NCI-H1417 (cell line): ENCODE measurements around the gene NT5C1A.

Experiments
- DNase-seq, 3 experiments: peaks; one replicate each; lab custom pipeline; 2025; lab: John Stamatoyannopoulos, UW

The NT5C1A gene

DNA sequence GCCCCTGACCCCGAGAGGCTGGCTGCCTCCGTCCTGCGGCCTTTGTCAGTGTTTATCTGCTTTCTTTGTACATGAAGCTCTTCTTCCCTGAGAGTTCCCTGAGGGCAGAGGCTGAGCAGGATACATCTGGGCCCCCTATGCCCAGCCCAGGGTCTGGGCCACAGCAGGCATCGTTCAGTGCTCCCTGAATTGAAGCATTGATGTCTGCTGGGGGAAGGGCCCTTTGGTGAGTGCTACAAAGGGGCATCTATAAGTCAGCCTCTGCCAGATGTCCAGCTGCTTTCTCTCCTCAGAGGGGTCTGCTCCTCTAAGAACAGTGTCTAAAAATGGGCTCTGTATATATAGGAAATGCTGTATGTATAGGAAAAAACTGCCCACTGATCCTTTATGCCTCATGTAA is 34.5 kb downstream of the NT5C1A start:
- DNase-seq, result no peak

DNA sequence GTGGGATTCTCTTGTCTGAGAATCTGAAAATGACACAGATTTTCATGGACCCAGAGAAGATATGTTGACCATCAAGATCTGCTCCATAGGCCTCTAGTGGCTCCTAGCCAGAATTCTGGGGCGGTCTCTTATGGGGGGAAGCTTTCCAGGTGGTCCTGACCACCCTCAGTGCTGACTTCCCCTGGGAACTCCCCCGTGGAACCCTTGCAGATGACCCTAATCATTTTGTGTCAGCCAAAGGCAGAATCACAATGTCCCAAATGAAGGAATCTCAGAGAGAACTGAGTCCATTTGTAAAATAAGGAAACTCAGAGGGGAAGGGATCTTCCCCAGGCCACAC is 36.1 kb downstream of the NT5C1A start:
- no peak for DNase-seq

DNA sequence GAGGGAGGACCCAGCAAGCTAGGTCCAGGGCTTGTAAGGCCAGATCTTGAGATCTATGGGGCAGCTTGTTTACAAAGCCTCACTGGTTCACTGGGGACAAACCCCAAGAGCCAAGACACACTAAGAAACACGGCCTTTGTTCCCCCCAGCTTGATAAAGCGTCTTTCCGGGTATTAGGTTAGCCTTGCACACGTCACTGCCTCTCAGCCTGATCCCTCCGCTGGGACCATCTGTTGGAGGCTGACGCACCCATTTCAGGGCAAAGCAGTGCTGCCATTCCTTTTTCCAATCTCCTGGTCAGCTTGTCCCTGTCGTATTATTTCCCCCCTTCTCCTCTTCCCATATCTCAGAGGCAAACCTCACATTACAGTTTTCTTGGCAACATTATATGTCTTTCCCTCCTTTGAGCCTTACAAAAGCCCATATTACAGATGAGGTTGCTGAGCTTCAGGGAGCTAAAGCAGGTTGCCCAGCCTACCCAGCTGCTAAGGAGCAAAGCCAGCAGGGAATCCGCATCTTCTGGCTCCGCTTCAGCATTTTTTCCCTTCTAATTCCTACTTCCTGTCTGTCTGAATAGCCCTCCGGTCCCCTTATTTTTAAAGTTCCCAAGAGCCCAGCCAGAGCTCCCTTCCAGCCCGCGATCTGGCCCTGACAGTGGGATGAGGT is 36.6 kb downstream of the NT5C1A start:
- DNase-seq, result no peak

DNA sequence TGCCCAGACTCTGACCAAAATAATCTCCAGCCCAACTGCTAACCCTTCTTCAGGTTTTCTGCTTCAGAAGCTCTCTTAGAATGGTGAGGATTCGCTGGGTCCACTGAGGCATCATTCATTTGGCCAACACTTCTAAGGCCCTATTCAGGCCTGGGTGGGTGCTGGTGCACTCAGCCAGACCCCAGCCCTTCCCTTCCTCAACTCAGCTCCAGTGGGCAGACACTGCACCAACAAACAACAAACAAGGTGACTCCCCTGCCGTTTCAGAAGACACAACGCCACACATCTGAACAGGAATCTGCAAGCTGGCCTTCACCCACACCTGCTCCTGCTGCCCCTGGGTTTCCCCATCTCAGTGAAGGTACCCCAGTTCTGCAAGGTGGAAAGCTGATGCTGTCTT is 38.5 kb downstream of the NT5C1A start:
- DNase-seq, result no peak

DNA sequence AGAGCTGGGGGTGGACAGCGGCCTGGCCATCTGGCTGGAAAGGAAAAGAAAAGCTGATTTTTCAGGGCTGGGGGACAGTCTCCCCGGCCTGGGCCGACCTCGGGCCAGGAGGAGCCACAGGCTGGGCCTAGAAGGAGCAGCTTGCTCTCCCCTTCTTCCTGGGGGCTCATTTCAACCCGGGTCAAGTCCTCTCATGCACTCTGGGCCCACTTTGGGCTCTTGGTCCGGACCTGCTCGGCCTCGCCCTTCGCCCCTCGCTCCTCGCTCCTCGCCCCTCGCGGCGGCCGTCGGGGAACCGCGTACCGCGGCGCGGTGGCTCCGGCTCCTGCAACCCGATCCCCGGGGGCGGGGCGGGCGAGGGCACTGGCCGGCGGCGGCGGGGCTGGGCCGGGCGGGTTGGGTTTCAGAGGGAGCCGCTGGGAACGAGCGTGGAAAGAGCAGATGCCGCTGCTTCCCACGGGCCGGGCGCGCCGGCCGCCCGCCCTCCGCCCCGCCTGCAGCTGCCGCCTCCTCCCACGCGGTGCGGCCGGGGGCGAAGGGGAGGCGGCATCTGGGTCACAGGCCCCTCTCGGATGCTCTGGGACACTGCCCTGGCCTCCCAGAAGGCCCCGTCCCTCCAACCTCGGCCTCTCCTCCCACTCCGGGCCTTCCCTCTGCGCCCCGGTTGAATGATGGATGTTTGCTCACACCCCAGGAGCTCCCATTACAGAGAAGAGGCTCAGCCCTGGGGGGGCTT is 39.1 kb downstream of the NT5C1A start:
- peak; percentile 48 to 74 (median 74) for DNase-seq

DNA sequence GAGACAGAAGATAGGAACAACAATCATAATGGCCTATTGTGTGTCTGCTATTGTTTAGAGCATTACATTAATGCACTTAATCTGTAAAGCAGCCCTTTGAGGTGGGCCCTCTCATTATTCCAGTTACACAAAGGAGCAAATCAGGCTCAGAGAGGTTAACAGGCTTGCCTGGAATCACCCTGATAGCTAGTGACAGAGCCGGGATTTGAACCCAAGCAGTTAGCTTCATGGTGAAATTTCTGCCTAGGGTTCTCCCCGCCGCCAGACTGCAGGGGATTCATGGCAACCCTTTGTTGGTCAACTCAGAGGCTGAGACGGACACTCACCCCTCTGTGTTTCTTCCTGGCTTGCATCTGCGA is 39.6 kb downstream of the NT5C1A start:
- no peak for DNase-seq

DNA sequence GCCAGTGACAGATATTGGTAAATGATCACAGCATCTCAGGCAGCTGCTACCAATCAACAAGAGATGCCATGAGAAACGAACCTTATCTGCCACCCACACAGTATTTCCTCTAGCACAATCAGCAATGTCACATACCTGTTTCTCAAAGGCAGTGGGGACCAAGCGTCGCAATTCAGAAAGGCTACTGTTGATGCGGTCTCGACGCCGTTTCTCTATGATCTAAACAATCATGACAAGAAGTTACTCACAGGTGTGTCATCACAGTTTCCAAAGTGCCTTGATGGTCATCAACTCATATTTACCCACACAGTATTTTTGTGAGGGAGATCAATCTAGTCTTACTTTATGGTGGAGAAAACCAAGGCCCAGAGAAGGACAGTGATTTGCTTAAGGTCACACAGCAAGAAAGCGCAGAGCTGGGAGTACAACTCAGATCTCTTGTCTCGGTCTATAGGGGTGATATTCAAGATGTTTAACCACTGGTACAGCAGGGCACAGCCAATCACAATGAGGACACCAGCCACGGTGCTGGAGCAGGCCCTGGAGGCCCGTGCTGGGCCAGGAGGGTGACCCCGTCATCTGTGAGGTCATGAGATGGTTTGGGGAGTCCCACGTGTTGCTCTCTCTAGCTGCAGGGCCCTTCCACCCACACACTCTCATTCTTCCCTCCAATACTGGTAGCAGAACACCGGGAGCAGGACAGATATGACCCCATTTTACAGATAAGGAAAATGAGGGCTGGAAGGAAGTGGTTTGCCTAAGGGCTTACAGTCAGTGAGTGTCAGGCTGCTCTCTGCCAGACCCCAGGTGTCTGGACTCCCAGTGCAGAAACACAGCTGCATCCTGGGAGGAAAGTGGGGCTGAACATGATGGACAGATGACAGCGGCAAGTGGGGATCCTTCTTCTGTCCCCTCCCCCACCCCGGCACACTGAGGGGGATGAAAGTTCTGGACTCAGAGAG is 40.3 kb downstream of the NT5C1A start:
- DNase-seq, result peak in 1 of 3 experiments; percentile 23

DNA sequence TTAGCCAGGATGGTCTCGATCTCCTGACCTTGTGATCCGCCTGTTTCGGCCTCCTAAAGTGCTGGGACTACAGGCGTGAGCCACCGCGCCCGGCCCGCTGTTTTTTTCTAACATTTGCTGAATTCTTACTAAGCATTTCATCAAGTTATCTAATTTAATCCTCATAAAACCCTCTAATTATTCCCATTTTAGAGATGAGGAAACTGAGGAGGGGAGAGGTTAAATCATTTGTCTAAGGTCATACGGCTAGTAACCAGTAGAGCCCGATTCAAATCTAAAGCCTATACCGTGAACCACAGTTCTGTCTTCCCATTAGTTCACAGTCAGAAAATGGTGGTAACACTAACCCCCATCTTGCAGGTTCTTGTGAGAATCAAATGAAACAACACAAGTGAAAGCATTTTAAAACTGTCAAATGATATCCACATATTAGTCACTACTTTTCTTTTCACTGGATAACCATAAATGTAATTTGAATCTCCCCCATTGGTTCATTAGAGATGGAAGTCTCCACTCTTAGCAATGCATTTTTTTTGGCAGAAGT is 43.0 kb downstream of the NT5C1A start:
- no peak for DNase-seq

DNA sequence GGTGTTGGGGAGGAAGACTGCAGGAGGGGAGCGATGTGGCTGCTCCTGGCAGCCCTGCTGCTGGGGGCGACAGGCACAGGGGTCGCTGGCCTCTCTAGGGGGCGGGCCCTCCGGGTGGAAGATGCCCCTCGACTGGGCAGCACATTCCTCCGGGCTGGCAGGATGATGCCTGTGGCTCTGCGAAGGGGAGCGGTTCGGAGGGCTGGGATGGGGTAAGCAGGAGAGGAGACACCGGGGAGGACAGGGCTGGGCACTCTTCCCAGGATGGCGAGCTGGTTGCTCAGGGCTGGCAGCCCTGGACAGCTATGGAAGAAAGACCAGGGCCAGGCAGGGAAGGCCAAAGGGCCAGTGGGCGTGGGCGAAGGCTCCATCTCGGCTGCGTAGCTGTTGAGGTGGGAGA is 45.3 kb downstream of the NT5C1A start:
- DNase-seq, result no peak

DNA sequence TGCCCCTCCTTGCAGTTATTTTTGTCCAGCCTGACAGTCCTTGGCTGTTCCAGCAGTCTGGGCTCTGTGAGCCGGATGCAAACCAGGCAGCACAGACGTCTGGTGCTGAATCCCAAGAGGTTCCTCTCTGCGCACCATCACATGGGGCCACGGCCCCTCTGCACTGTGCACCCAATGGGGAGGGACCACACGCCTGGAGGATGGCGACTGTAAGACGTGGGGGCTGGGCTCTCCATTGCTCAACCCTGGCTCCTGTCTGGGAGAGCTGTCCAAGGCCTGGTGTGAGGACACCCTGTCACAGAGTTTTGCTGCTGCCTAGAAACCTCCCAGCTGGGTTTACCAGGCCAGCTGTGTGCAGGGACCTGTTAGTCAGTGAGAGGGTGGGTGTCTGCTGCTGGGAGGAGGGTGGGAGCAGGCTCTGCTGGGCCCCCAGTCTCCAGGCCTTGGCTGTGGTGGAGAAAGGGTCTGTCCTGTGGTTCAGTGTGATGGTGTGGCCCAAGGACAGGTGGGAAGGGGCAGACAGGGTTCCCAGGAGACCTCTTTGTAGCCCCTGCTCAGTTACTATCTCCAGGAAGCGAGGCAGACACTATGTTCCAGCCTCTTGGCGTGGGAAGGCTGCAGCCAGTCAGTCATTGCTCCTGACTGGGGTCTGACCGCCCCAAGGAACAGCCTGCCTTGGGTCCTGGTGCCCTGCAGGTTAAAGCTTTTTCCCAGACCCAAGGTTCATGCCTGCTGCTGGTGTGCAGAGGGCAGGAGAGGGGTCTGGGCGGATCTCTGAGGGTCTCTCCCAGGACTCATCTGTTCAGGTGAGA is 46.2 kb downstream of the NT5C1A start:
- DNase-seq, result no peak

DNA sequence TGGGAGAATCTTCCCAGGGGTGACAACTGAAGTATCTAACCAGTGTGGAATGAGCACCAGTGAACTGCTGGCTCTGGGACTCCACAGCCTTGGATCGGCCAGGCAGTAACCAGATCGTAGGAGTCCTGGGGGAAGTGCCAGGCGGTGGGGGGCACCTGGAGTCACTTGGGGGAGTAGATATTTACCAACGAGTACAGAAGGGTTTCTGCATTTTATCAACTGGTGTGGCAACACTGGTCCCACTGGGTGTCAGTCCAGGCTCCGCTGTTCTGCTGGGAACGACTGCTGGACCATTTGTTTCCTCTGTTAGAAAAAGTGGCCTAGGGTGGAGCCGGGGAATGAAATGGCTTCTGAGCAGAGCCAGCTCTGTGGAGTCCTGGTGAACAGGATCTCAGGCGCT is 46.9 kb downstream of the NT5C1A start:
- no peak for DNase-seq

DNA sequence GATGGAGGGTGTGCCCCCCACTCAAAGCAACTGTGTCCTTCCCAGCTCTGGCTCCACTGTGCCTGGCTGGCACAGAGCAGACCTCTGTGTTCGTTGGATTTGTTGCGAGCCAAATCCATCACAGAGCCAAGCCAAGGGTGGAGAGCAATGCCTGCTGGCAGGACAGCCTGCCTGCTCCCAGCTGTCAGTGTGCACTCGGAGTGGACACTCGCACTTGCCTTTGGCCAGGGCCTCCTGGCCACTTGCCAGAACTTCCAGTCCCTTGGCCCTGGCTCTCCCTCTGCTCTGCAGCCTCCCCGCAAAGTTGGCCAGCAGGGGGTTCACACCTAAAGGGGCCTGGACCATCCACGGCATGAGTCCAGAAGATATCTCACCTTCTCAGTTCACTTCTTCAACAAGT is 48.9 kb downstream of the NT5C1A start:
- no peak for DNase-seq

DNA sequence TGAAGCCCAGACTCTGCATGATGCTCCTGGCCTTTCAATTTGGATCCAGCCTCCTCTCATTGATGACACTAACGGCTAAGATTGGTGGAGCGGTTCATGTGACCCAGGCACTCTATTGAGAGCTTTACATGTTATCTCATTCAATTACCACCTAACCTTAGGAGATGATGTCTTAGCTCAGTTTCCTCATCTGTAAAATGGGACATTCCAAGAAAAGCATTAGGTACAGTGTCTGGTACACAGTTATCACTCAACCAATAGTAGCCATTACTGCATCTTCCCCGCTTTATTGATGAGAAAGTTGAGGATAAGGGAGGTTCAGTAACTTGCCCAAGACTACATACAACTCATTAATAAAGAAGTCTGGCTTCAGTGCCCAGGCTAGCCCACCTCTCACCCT is 49.5 kb downstream of the NT5C1A start:
- no peak for DNase-seq

DNA sequence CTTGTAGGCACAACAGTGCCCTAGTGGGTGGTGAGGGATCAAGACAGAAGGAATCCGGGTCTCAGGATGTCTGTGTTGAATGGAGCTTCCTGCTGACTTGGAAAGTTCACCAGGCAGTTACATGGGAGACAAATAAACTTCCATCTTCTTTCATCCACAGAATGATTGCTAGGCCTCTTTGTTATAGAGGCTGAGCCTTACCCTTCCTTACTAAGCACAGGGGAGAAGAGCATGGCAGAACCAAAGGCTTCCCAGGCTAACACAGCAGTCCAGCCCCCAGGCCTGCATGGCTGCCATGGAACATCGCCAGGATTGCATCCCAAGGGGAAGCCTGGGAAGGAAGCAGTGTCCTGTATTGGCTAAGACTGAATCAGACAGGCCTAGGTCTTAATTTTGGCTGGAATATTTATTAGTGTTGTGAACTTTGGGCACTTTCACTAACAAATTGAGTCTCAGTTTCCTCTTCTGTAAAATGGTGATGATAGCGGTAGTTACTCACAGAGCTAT is 51.2 kb downstream of the NT5C1A start:
- DNase-seq, result no peak

DNA sequence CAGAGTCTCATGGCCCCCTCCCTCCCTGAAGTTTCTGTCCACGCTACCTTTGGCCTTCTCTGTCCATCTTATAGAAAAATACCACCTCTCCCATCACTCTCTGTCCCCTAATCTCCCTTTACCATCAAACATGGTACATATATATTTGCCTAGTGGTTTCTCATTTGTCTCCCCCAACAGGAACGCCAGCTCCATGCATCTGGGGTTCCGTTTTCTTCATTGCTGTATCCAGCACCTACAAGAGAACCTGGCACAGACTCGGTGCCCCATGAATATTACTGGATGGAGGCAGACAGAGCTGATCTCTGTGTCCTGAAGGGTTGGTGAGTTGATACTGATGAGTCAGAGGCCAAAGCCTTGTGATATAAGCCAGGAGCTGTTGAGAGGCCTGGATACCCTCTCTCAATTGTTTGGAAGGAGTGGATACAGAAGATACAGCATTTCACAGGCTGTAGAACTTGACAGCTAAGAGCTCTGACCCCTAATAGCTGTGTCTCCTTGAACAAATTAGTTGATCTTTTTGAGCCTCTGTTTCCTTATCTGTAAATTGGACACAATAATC is 54.3 kb downstream of the NT5C1A start:
- DNase-seq, result no peak

DNA sequence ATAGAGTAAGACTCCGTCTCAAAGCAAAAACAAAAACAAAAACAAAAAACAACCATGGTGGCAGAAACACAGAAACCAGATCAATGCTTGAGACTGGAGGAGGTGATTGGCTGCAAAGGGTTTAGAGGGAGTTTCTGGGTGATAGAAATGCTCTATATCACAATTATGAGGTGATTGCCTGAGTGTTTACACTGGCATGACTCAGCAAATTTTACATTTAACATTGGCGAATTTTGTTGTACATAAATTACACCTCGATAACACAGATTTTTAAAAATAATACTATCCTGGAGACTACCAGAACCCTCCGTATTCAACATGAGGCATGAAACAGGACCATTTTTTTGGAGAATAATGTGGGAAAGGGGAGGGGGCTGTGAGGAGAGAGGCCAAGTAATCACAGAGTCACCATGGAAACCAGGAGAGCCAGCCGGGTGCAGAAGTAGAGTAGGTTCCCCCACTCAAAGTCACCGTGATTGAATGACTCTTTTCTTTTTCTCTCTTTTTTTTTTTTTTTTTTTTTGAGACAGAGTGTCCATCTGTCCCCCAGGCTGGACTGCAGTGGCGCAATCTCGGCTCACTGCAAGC is 56.7 kb downstream of the NT5C1A start:
- peak in 2 of 3 experiments; percentile 11 to 62 for DNase-seq

DNA sequence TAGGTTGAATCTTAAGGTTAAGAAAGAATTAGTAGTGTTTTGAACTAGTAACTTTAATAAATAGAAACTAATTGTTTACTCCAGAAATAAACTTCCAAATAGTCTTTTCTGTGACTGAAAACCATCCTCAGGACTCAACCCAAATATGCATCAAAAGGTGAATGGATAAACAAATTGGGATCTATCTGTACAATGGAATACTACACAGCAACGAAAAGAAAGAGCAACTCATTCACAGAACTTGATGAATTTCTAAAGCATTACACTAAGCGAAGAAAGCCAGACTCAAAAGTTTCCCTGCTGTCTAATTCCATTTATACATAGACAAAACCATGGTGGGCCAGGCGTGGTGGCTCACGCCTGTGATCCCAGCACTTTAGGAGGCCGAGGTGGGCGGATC is 57.4 kb downstream of the NT5C1A start:
- DNase-seq, result no peak

DNA sequence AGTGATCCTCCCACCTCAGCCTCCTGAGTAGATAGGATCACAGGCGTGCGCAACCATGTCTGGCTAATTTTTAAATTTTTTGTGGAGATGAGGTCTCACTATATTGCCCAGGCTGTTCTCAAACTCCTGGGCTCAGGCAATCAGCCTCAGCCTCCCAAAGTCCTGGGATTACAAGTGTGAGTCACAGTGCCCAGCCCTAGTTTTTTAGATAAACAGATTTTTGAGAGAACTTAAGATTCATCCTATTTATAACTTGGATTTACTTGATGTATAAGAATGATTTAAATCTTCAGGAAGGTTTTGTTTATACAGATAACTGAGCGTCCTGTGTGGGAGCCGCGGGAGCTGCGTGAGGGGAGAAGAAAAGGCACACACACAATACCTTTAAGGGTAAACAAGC is 58.7 kb downstream of the NT5C1A start:
- DNase-seq, result no peak

DNA sequence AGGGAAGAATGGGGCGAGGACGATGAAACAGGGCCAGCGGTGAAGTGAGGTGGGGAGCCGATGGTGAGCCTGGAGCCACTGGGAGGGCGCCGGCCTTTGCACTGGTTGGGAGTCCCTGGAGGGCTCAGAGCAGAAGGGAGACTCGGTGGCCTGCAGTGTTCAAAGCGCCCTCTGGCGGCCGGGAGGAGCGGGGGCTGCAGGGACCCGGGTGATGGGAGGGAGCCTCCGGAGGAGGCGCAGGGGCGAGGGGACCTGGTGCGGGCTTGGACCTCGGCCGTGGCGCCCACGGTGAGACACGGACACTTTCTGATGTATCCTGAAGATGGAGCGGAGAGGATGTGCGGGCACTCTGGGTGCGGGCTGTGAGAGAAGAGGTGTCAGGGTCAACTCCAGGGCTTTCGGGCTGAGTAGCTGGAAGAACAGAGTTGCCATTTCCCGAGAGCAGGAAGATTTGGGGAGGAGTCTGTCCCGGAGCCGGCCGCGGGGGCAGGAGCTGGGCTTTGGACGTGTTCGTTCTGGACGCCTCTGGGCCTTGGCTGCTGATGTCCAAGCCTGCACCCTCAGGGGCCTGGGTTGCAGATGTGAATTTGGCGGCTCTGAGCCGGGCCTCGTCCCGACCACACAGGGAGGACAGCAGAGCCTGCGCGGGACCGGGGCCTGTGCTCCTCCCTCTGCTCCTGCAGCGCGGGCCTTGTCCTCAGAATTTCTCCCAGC is 62.1 kb downstream of the NT5C1A start:
- peak in 1 of 3 experiments; percentile 23 for DNase-seq
